GM23248 (cell line): ENCODE results near the gene ZBTB40.

Experiments
- EZH2 ChIP-seq: fragments of 200-600 bp; sonication (generic); IDR thresholded peaks from 2 replicates; pipeline ENCODE4 v1.6.1; 2018; ENCODE audit warnings: antibody characterized with exemption, mild to moderate bottlenecking; ENCODE audit not compliant: insufficient read depth, poor library complexity, severe bottlenecking
- EZH2phosphoT487 ChIP-seq: fragments of 200-600 bp; sonication (generic); IDR thresholded peaks from 2 replicates; pipeline ENCODE4 v1.6.1; 2018; ENCODE audit warnings: antibody characterized with exemption, moderate library complexity, mild to moderate bottlenecking, low read depth; ENCODE audit not compliant: insufficient read depth

GRCh38 chr1:22500058-22500457 is 48.4 kb downstream of the ZBTB40 start:
- TF ChIP-seq EZH2phosphoT487 = no peak
- no peak for TF ChIP-seq EZH2
